ENCODE results near the gene SOX18. TPM values are rescaled to one million over a fixed set of nuclear protein-coding genes. Genes with fewer than 3 reads are reported as not detected.
A peak's percentile ranks its signal among the peaks of the same experiment; 100 is the strongest.

Gene SOX18
- total RNA-seq, 1 experiment from 2014 or later, result 0.30 TPM

DNA sequence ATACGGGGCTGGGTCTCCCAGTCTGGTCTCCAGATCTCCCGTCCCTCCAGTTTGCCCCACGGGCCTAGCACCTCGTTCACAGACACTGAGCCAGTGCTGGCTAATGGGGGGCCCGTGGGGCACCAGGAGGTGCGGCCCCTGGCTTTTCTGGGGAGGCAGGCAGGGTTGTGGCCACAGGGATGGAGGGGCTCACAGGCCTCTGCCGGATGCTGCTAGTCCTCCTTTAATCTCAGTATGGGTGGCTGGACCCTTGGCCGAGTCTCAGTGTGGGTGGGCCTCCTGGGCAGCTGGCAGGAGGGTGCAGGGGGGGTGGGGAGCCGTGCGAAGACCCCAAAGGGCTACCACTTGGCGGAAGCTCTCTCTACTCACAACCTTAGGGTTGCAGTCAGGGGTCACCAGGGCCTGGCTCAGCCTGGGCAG, 1.6 kb upstream of the SOX18 start:
- H3K4me1 ChIP-seq (ENCODE audit: insufficient read depth, low read length, poor library complexity, severe bottlenecking), result peaks cover 12% of the 10 kb centered on the region
- ChIA-PET CTCF (no interaction called here), POLR2A (ENCODE audit: low non-redundant PET) (no interaction called here)
- H3K27me3 ChIP-seq (replicated peaks; ENCODE audit: insufficient read depth, low read depth, low read length, poor library complexity), result peaks cover 9% of the 10 kb centered on the region
- H3K4me3 ChIP-seq (ENCODE audit: low read depth, low read length, poor library complexity, severe bottlenecking), result no peak overlapping the region
- intact Hi-C loops (cut with micrococcal nuclease; ENCODE audit: unreplicated experiment), result no loop called here
- H3K9me3 ChIP-seq (ENCODE audit: low read depth, low read length, poor library complexity, severe bottlenecking), result no peaks in the 10 kb centered on the region
- no peak overlapping the region for H3K27ac ChIP-seq (ENCODE audit: low read depth, low read length, poor library complexity, severe bottlenecking)
- DNase-seq (ENCODE audit: low spot score), result no peak
- H3K36me3 ChIP-seq (ENCODE audit: insufficient read depth, low read length, poor library complexity, severe bottlenecking), result no peaks in the 10 kb centered on the region
- TF ChIP-seq EZH2 (IDR thresholded peaks at IDR 0.05; ENCODE audit: borderline replicate concordance, low read depth, low read length, poor library complexity, severe bottlenecking), result no peak
- no peak for TF ChIP-seq CTCF (conservative IDR thresholded peaks at IDR 0.05; ENCODE audit: low read depth, low read length)
- BruUV-seq (replicated peaks), result no TSS peak

- Histone ChIP-seq H3K36me3 (ENCODE audit: insufficient read depth, low read length, poor library complexity, severe bottlenecking) (no peaks in the 10 kb centered on the region), H3K27me3 (replicated peaks; ENCODE audit: insufficient read depth, low read depth, low read length, poor library complexity) (peaks cover 9% of the 10 kb centered on the region), H3K9me3 (ENCODE audit: low read depth, low read length, poor library complexity, severe bottlenecking) (no peaks in the 10 kb centered on the region), H3K27ac (ENCODE audit: low read depth, low read length, poor library complexity, severe bottlenecking) (no peak overlapping the region), H3K4me3 (ENCODE audit: low read depth, low read length, poor library complexity, severe bottlenecking) (peak overlapping the region; percentile 34), H3K4me1 (ENCODE audit: insufficient read depth, low read length, poor library complexity, severe bottlenecking) (peaks cover 8% of the 10 kb centered on the region)
- BruUV-seq (replicated peaks), result no TSS peak
- POLR2A ChIA-PET (ENCODE audit: low non-redundant PET), result no interaction called here
- intact Hi-C loops (cut with micrococcal nuclease; ENCODE audit: unreplicated experiment), result no loop called here
- CTCF ChIA-PET, result no interaction called here
- no peak for TF ChIP-seq CTCF (conservative IDR thresholded peaks at IDR 0.05; ENCODE audit: low read depth, low read length)
- TF ChIP-seq EZH2 (IDR thresholded peaks at IDR 0.05; ENCODE audit: borderline replicate concordance, low read depth, low read length, poor library complexity, severe bottlenecking), result no peak
- DNase-seq (ENCODE audit: low spot score), result no peak
Measured at GRCh38 chr20:64050261-64051032, 1.0 kb upstream of the SOX18 start.

GRCh38 chr20:64049878-64050260, 430 bp upstream of the SOX18 start:
- no peak overlapping the region for H3K27ac ChIP-seq (ENCODE audit: low read depth, low read length, poor library complexity, severe bottlenecking)
- POLR2A ChIA-PET (ENCODE audit: low non-redundant PET), result no interaction called here

More at GRCh38 chr20:64049878-64050260, 430 bp upstream of the SOX18 start:
- TF ChIP-seq EZH2 (IDR thresholded peaks at IDR 0.05; ENCODE audit: borderline replicate concordance, low read depth, low read length, poor library complexity, severe bottlenecking) (no peak), CTCF (conservative IDR thresholded peaks at IDR 0.05; ENCODE audit: low read depth, low read length) (no peak)
- no TSS peak for BruUV-seq (replicated peaks)
- CTCF ChIA-PET, result no interaction called here
- intact Hi-C loops (cut with micrococcal nuclease; ENCODE audit: unreplicated experiment), result no loop called here
- H3K4me3 ChIP-seq (ENCODE audit: low read depth, low read length, poor library complexity, severe bottlenecking), result peak overlapping the region; percentile 34
- H3K36me3 ChIP-seq (ENCODE audit: insufficient read depth, low read length, poor library complexity, severe bottlenecking), result no peaks in the 10 kb centered on the region
- peaks cover 11% of the 10 kb centered on the region for H3K4me1 ChIP-seq (ENCODE audit: insufficient read depth, low read length, poor library complexity, severe bottlenecking)
- DNase-seq (ENCODE audit: low spot score), result peak; percentile 54
- no peaks in the 10 kb centered on the region for H3K9me3 ChIP-seq (ENCODE audit: low read depth, low read length, poor library complexity, severe bottlenecking)
- peaks cover 9% of the 10 kb centered on the region for H3K27me3 ChIP-seq (replicated peaks; ENCODE audit: insufficient read depth, low read depth, low read length, poor library complexity)
